Skin epidermis (tissue), 12 donors: ENCODE measurements around the gene MCF2L.
A peak's percentile ranks its signal among the peaks of the same experiment; 100 is the strongest.

Experiments used
- H3K27ac ChIP-seq, 21 experiments: fragments of 200-600 bp; sonication (generic) in 11 of 21; one replicate each; pipeline ENCODE4 v1.5.0; 2020; ENCODE audit warnings: mild to moderate bottlenecking in 3 of 21, inconsistent platforms in 2 of 21, moderate library complexity in 2 of 21
- H3K4me3 ChIP-seq, 7 experiments: fragments of 200-600 bp; sonication (generic) in 2 of 7; one replicate each; pipeline ENCODE4 v1.5.0; 2020; ENCODE audit warnings: inconsistent platforms in 2 of 7, mild to moderate bottlenecking in 2 of 7, moderate library complexity in 1 of 7

MCF2L gene

DNA sequence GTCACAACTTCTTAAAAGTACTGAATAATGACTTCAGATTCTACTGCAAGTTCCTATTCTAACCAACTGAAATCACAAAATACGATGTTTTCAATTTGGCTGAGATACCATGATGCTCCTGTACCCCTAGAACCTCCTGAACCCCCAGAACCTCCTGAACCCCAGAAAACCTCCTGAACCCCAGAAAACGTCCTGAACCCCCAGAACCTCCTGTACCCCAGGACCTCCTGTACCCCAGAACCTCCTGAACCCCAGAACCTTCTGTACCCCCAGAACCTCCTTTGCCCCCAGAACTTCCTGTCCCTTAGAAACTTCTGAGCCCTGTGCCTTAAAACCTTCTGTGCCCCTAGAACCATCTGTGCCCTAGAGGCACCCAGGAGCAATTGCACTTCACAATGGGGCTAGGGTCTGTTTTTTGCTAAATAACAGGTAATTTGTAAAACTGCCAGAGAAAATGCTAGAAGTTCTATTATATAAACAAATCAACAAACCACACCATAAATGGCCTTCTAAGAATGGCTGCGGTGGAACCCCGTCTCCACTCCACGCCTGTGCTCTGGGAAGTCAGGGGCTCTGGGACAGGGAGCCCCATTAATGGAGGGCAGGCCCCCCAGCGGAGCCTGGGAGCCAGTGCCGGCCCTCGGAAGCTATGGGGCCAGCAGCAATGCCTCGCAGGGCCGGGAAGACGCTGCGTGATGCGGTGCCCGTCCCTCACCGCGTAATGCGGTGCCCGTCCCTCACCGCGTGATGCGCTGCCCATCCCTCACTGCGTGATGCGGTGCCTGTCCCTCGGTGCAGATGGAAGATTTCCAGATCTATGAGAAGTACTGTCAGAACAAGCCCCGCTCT is 115.3 kb downstream of the MCF2L start:
- no peak overlapping the region for H3K4me3 ChIP-seq
- H3K27ac ChIP-seq, result peak overlapping the region in 2 of 21 experiments; percentile 19 to 25

- Histone ChIP-seq H3K27ac (no peak overlapping the region), H3K4me3 (no peak overlapping the region)
These were observed 116.0 kb downstream of the MCF2L start for GRCh38 chr13:113084943-113085540.

DNA sequence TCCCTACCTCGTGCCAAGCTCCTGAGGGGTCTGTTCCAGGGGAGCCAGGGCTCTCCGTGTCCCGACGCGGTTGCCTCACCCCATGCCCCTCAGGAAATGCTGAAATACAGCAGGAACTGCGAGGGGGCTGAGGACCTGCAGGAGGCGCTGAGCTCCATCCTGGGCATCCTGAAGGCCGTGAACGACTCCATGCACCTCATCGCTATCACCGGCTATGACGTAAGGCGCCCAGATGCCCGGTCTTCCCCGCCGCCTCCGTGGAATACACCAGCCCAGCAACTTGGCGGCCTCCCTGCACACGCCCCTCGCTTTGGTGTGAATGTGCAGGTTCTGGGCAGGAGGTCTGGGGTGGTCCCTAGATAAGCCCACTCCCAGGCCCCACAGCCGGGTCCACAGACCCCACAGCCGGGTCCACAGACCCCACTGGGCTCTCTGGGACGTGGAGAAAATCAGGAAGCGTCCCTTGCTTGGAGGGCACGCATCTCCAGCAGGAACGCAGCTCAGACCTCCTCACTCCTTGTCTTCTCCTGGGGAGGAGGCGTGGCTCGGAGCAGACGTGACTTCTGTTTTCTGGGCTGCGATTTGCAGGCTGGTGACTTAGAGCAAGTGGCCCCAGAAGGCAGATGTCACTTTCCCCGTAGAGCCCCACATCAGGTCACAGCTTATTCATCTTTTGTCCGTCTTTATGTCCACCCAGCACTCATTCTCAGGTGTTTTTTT is 117.2 kb downstream of the MCF2L start:
- Histone ChIP-seq H3K27ac (no peak overlapping the region), H3K4me3 (no peak overlapping the region)

GRCh38 chr13:113086991-113087922 is 118.2 kb downstream of the MCF2L start:
- Histone ChIP-seq H3K27ac (no peak overlapping the region), H3K4me3 (no peak overlapping the region)

- Histone ChIP-seq H3K4me3 (no peak overlapping the region), H3K27ac (no peak overlapping the region)
These were observed 119.1 kb downstream of the MCF2L start for GRCh38 chr13:113087923-113088690.

DNA sequence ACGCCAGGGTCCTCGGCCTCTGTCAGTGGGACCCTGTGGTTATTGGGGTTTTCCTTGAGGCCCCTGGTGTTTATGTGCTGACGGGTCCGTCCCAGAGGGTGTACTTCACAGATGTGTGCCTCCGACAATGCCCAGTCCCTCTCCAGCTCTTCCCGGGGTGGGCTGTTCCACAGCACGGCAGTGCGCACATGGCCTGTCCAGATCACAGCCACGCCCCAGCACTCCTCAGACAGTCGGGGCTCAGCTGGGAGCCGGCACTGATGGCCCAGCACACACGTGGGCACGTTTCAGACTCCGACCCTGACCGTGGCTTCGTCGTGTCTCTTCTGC is 119.6 kb downstream of the MCF2L start:
- Histone ChIP-seq H3K27ac (no peak overlapping the region), H3K4me3 (no peak overlapping the region)

GRCh38 chr13:113089693-113090414 is 120.8 kb downstream of the MCF2L start:
- no peak overlapping the region for H3K27ac ChIP-seq
- no peak overlapping the region for H3K4me3 ChIP-seq

GRCh38 chr13:113090415-113090770 is 121.4 kb downstream of the MCF2L start:
- Histone ChIP-seq H3K4me3 (no peak overlapping the region), H3K27ac (no peak overlapping the region)

DNA sequence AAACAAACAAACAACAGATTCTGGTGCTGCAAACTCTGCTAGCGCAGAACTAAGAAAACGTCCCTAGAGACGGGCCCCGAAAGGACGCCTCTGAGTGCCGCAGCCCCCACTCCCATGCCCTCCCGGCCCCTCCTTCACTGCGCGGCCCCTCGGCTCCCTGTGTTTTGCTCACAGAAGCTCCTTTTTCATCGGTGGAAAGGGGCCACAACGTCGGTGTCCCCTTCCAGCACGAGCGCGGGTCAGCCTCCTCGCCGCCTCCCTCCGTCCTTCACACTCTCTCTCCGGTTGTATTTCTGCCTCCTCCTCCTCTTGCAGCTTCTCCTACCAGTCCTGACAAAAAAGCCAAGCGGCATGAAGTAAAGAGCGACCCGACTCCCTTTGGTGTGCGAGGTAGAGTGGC is 121.8 kb downstream of the MCF2L start:
- H3K27ac ChIP-seq, result no peak overlapping the region
- H3K4me3 ChIP-seq, result no peak overlapping the region

DNA sequence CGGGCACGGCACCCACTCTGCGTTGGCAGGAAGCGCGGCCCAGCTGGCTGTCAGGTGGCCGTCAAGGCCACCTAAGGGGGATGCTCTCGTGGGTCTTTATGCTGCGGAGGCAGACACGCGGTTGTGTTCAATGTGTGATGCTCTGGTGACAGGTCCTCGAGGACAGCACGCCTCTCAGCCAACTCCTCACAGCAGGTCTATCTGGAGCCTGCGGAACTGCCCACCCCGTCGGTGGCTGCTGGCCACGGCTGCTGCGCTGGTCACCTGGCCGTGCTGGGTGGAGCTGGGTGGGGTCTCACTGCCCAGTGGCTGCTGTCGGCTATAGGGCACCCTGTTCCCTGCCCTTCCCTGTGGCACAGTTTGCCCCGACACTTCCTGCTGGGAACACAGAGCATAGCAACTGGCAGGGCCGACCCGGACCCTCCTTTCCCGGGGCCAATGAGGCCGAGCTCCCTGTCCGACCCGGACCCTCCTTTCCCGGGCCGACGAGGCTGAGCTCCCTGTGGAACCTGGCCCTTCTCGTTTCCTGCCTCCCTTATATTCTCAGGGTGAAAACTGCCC is 122.3 kb downstream of the MCF2L start:
- H3K4me3 ChIP-seq, result no peak overlapping the region
- no peak overlapping the region for H3K27ac ChIP-seq

- Histone ChIP-seq H3K27ac (no peak overlapping the region), H3K4me3 (no peak overlapping the region)
These were observed 123.1 kb downstream of the MCF2L start for GRCh38 chr13:113091891-113092775.

DNA sequence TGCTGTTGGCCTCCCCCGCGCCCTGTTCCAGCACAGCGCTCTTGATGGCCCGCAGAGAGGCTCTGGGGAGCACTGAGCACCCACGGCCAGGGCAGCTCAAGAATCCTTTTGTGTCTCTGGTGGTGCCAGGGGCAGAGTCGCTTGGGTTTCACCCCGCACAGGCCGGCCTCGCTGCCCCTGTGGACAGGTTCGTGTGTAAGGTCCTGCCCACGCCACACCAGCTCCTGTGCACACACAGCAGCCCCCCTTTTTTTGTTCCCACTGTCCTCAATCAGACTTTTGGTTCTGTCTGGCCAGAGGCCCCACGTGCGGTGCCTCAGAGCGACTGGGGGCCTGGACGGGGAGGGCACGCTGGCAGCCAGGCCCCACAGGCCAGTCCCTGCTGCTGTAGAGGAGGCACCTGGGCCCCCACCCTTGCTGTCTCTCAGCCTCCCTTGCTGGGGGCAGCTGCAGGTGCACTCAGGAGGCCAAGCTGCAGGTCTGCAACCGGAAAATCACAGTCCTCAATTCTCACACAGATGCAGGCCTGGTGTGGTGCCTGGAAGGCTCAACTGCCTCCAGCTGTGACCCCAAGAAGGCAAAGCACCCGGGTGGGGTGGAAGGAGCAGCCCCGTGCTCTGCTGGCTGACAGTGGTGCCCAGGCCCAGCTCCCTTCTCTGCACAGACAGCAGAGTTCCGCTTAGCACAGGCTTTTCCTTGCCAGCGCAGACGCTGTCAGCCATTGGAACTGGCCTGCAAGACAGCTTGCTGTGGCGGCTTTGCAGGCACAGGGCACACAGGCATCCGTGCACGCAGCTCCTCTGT is 124.0 kb downstream of the MCF2L start:
- H3K27ac ChIP-seq, result no peak overlapping the region
- H3K4me3 ChIP-seq, result no peak overlapping the region

GRCh38 chr13:113093580-113094409 is 124.8 kb downstream of the MCF2L start:
- H3K4me3 ChIP-seq, result no peak overlapping the region
- no peak overlapping the region for H3K27ac ChIP-seq

DNA sequence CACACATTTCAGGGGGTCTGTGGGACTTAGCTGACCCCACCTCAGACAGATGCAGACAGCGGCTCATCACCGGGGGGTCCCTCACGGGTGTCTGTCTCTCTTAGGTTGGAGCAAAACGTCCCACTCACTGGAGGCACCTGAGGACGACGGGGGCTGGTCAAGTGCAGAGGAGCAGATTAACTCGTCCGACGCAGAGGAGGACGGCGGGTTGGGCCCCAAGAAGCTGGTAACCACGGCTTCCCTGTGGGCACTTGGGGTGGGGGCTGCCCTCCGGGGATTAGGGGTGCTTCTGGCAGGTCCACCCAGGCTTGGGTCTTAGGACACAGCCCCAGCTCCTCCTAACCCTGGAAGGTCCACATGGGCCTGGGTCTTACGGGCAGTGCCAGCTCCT is 125.4 kb downstream of the MCF2L start:
- H3K4me3 ChIP-seq, result no peak overlapping the region
- no peak overlapping the region for H3K27ac ChIP-seq

DNA sequence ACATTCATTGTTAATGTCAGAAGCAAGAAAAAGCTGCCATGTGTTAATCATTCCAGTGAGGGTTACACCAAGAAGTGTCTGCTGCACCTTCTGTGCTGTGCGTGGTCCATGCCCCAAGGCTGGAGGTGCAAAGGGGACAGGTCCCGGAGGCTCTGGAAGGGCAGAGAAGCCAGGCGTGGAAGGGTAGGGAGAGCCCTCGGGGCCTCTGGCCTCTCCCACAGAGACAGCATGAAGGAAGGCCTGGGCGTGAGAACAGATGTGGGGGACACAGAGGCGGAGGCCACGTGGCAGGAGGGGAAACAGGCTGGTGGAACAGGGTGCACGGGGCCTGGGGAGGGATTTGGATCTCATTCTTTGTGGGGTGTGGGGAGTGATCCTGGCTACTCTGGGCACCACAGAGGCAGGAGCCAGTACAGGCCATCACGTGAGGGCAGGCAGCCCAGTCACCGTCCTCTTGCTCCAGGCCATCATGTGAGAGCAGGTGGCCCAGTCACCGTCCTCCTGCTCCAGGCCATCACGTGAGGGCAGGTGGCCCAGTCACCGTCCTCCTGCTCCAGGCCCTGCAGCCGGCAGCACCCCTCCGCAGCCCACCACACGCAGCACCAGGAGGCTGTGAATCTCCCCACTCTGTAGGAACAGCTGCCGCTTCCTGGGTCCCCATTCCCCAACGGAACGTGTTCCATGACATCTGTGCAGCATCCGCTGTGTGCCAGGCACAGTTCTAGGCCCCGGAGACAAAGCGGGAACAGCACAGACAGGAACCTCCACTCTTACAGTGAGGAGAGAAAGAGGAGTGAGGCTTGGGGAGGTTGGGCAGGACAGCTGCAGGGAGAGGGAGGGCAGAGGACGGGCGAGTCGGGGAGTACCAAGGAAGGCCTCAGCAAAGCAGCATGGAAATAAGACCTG is 126.4 kb downstream of the MCF2L start:
- Histone ChIP-seq H3K27ac (no peak overlapping the region), H3K4me3 (no peak overlapping the region)
